Mucosa of rectum (tissue), 2 donors: ENCODE data around the gene GTPBP6.
"Not testable (repeated sequence)": the region's sequence is repeated elsewhere in the genome, so short reads cannot be mapped to it uniquely, and the experiment has no call there.

ENCODE experiments used
- H3K27ac ChIP-seq, 2 donors: one replicate each; pipeline ENCODE4 v1.7.0; 2013; ENCODE audit warnings: inconsistent platforms in 2 of 2, low read depth in 2 of 2, low read length in 2 of 2
- H3K27me3 ChIP-seq, 2 donors: one replicate each; pipeline ENCODE4 v1.7.0; 2013; ENCODE audit warnings: low read length in 2 of 2; ENCODE audit not compliant: control insufficient read depth in 2 of 2, insufficient read depth in 2 of 2
- H3K36me3 ChIP-seq, 2 donors: one replicate each; pipeline ENCODE4 v1.7.0; 2013; ENCODE audit warnings: low read length in 2 of 2; ENCODE audit not compliant: control insufficient read depth in 2 of 2, insufficient read depth in 2 of 2
- H3K4me1 ChIP-seq, 2 donors: one replicate each; pipeline ENCODE4 v1.7.0; 2013; ENCODE audit warnings: low read length in 2 of 2, mild to moderate bottlenecking in 1 of 2; ENCODE audit not compliant: control insufficient read depth in 2 of 2, insufficient read depth in 2 of 2
- H3K4me3 ChIP-seq, 2 donors: one replicate each; pipeline ENCODE4 v1.7.0; 2013; ENCODE audit warnings: low read length in 2 of 2
- H3K9ac ChIP-seq, 2 donors: one replicate each; pipeline ENCODE4 v1.7.0; 2013; ENCODE audit warnings: low read length in 2 of 2, low read depth in 1 of 2, mild to moderate bottlenecking in 1 of 2
- H3K9me3 ChIP-seq, 2 donors: one replicate each; pipeline ENCODE4 v1.7.0; 2013; ENCODE audit warnings: low read length in 2 of 2; ENCODE audit not compliant: control insufficient read depth in 2 of 2
- donor health status: healthy.
- donor health status: Normal muscosa, but diverticular disease.

The GTPBP6 gene

GRCh38 chrX:334971-335757 lies 16.6 kb upstream of the GTPBP6 start:
- Histone ChIP-seq H3K4me1 (peaks cover 0 to 2% of the 10 kb centered on the region in 2 donors), H3K27me3 (peaks cover 2 to 5% of the 10 kb centered on the region in 2 donors), H3K9me3 (no peaks in the 10 kb centered on the region), H3K27ac (no peak overlapping the region), H3K36me3 (peaks cover 2 to 8% of the 10 kb centered on the region in 2 donors), H3K4me3 (no peak overlapping the region), H3K9ac (no peak overlapping the region)

DNA sequence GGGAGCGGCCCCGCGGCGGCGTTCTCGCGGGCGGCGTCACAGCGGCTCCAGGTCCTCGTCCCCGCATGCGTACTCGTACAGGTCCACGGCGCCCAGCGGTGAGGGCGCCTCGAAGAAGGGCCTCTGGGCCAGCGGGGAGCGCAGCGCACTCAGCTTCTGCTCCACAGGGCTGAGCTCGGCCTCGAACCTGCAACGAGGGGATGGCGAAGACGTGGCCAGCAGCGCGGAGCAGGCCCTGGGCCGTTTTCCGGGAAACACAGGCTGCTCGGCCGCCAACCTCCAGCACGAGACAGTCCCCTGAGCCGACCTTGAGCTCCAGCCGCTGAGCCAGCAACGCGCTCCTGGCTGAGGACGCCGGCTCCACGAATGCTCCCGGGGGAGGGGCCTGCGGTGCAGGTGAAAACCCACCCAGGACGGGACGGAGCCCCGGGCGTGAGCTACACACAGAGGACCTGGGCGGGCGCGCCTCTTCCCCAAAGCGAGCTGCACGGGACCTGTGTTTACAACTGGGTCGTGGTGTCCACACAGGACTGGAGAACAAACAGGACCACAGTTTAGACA lies 15.8 kb upstream of the GTPBP6 start:
- H3K4me1 ChIP-seq: peaks cover 0 to 2% of the 10 kb centered on the region in 2 donors
- H3K9me3 ChIP-seq: no peaks in the 10 kb centered on the region
- no peak overlapping the region for H3K9ac ChIP-seq
- H3K4me3 ChIP-seq: no peak overlapping the region
- H3K27ac ChIP-seq: no peak overlapping the region
- H3K36me3 ChIP-seq: peaks cover 2 to 8% of the 10 kb centered on the region in 2 donors
- H3K27me3 ChIP-seq: peaks cover 2 to 5% of the 10 kb centered on the region in 2 donors

DNA sequence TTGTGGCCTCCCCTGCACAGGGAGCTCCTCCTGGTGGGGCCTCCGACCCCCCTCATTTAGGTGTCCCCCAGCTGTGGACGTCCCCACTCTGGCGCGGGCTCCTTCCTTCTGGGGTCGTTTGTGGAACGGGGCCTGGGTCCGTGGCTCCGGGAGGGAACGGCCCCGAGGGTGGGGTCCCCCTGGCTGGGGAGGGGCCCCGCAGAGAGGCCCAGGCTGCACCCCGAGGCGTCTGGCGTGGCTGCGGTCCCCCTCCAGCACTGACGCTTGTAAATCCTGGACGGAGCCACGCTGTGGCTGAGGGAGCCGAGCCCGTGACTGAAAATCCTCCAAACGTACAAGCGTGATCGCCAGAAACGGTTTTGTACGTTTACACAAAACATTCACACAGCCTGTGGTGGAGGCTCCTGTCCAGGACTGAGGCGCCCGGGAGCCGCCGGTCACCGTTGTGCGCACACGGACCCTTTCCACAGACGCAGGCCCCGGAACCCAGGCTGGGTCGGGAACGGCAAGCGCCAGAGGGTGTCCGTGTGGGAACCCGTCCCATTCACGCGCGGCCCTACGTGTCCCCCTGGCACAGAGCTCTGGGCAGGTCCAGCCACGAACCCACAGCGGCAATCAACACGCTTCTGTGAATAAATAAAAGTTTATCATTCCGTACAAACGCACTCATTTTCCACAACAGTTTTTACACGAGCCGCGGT lies 15.2 kb upstream of the GTPBP6 start:
- peaks cover 2 to 8% of the 10 kb centered on the region in 2 donors for H3K36me3 ChIP-seq
- peaks cover 2 to 5% of the 10 kb centered on the region in 2 donors for H3K27me3 ChIP-seq
- no peak overlapping the region for H3K27ac ChIP-seq
- H3K4me1 ChIP-seq: peaks cover 0 to 2% of the 10 kb centered on the region in 2 donors
- no peak overlapping the region for H3K9ac ChIP-seq
- no peaks in the 10 kb centered on the region for H3K9me3 ChIP-seq
- no peak overlapping the region for H3K4me3 ChIP-seq

DNA sequence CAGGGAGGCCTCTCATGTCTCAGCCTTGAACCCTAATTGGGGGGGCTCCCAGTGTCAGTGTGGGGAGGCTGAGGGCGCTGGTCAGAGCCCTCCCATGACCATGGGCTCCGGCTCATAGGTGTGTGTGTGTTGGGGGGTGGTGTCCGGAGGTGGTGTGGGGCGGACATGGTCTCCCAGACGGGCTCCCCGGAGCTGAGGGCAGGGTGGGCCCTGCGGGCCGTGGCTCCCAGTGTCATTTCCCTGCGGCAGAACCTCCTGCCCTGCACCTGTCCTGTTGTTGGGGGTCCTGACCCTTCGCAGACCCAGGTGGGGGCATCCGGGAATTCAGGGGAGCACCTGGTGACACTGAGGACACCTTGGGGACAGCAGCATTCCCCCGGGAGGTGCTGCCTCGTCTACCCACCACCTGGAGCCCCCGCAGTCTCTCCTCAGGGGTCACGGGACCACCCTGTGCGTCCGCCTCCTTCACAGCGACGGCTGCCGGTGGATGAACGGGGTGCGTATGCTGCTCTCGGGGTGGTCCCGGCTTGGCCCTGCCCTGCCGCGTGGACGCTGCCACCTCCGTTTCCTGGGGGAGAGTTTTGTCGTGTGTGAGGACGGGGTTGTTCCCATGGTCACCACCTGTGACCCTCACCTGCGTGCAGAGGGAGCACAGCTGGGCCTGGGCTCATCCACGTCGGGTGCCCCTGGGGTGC lies 14.5 kb upstream of the GTPBP6 start:
- peaks cover 0 to 2% of the 10 kb centered on the region in 2 donors for H3K4me1 ChIP-seq
- H3K9me3 ChIP-seq: no peaks in the 10 kb centered on the region
- no peak overlapping the region for H3K4me3 ChIP-seq
- H3K9ac ChIP-seq: no peak overlapping the region
- no peak overlapping the region for H3K27ac ChIP-seq
- peaks cover 2 to 5% of the 10 kb centered on the region in 2 donors for H3K36me3 ChIP-seq
- peaks cover 2 to 5% of the 10 kb centered on the region in 2 donors for H3K27me3 ChIP-seq

DNA sequence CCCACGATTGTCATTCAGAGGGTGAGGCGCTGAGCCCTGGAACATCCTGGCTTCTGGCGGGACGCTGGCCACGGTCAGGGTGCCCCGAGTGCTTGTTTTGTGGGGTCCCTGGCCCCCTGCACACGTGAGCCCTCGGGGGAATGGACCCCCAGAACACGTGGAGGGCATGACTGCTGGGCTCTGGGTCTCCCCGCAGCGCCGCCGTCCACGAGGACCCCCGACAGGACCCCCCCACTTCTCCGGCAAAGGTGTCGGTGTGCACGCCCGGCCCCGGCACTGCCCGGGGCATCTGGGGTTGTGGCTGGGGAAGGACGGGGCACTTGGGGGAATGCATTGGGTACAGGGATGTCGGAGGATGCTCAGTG lies 13.9 kb upstream of the GTPBP6 start:
- peaks cover 2 to 5% of the 10 kb centered on the region in 2 donors for H3K36me3 ChIP-seq
- H3K4me3 ChIP-seq: no peak overlapping the region

DNA sequence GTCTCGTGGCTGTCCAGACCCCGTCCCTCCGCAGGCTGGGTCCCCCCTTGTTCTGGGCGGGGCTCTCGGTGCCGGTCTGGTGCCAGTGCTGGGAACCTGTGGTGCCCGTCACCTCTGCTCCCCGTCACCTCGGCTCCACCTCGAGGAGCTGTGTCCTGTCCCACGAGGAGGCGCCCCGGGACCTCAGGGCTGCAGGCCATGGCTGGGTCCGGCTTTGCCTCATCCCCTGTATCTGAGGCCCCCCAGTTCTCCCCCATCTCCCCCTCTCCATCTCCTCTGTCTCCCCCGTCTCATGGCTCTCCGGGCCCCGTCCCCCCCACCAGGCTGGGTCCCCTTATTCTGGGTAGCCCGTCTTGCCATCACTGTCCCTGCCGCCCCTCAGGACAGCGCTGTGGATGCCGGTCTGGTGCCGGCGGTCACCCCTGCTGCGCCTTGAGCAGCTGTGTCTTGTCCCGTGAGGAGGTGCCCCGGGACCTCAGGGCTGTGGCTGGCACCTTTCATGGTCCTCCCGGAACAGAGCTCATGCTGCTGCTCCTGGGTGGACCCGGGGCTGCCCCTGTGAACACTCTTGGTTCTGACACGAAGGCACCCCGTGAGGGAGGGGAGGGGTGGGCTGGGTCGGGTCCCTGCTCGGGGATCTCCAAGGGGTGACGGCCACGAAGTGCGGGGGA lies 13.4 kb upstream of the GTPBP6 start:
- H3K4me3 ChIP-seq: no peak overlapping the region
- peaks cover 2 to 5% of the 10 kb centered on the region in 2 donors for H3K27me3 ChIP-seq
- H3K4me1 ChIP-seq: peaks cover 0 to 2% of the 10 kb centered on the region in 2 donors
- H3K9ac ChIP-seq: no peak overlapping the region
- no peaks in the 10 kb centered on the region for H3K9me3 ChIP-seq
- no peak overlapping the region for H3K27ac ChIP-seq
- H3K36me3 ChIP-seq: peaks cover 2 to 5% of the 10 kb centered on the region in 2 donors

More for the DNA sequence above, 13.9 kb upstream of the GTPBP6 start:
- Histone ChIP-seq H3K4me1 (peaks cover 0 to 2% of the 10 kb centered on the region in 2 donors), H3K9ac (no peak overlapping the region), H3K27ac (no peak overlapping the region), H3K27me3 (peaks cover 2 to 5% of the 10 kb centered on the region in 2 donors), H3K9me3 (no peaks in the 10 kb centered on the region)

DNA sequence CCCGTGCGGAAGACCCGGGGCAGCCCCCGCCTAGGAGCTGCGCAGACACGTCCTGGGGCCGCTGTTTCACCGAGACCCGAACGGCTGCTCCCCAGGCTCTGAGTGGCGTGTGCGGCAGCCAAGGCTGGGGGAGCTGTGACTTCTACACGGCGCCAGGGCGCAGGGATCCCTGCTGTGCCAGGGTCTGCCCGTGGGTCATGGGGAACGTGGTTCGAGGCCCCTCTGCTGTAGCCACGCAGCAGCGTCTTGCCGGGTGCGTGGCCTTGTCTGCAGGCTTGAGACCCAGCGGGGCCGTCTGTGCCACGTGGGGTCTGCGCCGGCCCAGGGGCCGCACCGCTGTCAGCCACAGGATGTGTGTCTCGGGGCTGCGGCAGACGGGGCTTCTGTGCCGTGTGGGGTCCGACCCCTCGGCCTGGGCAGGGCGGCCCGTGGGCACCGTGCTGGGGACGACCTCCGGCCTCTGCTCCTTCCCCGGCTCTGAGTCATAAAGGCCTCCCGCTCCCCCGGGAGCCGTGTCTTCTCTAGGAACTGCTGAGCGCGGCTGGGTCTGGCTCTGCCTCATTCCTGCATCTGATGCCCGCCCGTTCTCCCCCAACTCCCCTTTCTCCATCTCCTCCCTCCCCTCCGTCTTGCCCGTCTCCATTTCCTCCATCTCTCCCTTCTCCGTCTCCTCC lies 12.7 kb upstream of the GTPBP6 start:
- Histone ChIP-seq H3K9me3 (no peaks in the 10 kb centered on the region), H3K27ac (no peak overlapping the region), H3K27me3 (peaks cover 2 to 5% of the 10 kb centered on the region in 2 donors), H3K4me1 (peaks cover 0 to 2% of the 10 kb centered on the region in 2 donors), H3K36me3 (peaks cover 2 to 5% of the 10 kb centered on the region in 2 donors), H3K9ac (no peak overlapping the region), H3K4me3 (no peak overlapping the region)

GRCh38 chrX:330726-331150 lies 12.1 kb upstream of the GTPBP6 start:
- no peaks in the 10 kb centered on the region for H3K9me3 ChIP-seq
- H3K9ac ChIP-seq: no peak overlapping the region
- H3K4me1 ChIP-seq: peaks cover 0 to 2% of the 10 kb centered on the region in 2 donors
- no peak overlapping the region for H3K27ac ChIP-seq
- H3K36me3 ChIP-seq: peaks cover 2 to 5% of the 10 kb centered on the region in 2 donors
- H3K4me3 ChIP-seq: no peak overlapping the region
- peaks cover 2 to 5% of the 10 kb centered on the region in 2 donors for H3K27me3 ChIP-seq

- not testable (repeated sequence) for H3K4me1 ChIP-seq, H3K36me3 ChIP-seq, H3K27me3 ChIP-seq, H3K9ac ChIP-seq, H3K27ac ChIP-seq, H3K4me3 ChIP-seq, H3K9me3 ChIP-seq
These were observed 11.6 kb upstream of the GTPBP6 start for GRCh38 chrX:330141-330725.
